HG03066 (cell line): ENCODE results near the gene DND1.
"Not testable (repeated sequence)": the region's sequence is repeated elsewhere in the genome, so short reads cannot be mapped to it uniquely, and the experiment has no call there.

Source experiments
- ATAC-seq: cut with Tn5 transposase; IDR thresholded peaks from one replicate; pipeline ENCODE4 v1.9.1; 2021; ENCODE audit warnings: low read depth; ENCODE audit not compliant: unreplicated experiment

Gene DND1

GRCh38 chr5:140632366-140633020 is 40.9 kb downstream of the DND1 start:
- peak; percentile 60 for ATAC-seq

GRCh38 chr5:140631831-140632365 is 41.5 kb downstream of the DND1 start:
- peak; percentile 40 for ATAC-seq

GRCh38 chr5:140631036-140631417 is 42.3 kb downstream of the DND1 start:
- no peak for ATAC-seq

GRCh38 chr5:140630292-140631035 is 42.9 kb downstream of the DND1 start:
- ATAC-seq = no peak

GRCh38 chr5:140628711-140629110 is 44.7 kb downstream of the DND1 start:
- no peak for ATAC-seq

GRCh38 chr5:140627972-140628371 is 45.4 kb downstream of the DND1 start:
- no peak for ATAC-seq

- ATAC-seq = not testable (repeated sequence)
These were observed 48.5 kb downstream of the DND1 start for GRCh38 chr5:140624886-140625285.

GRCh38 chr5:140623061-140623460 is 50.3 kb downstream of the DND1 start:
- not testable (repeated sequence) for ATAC-seq

GRCh38 chr5:140622301-140622700 is 51.1 kb downstream of the DND1 start:
- ATAC-seq = no peak
